Measurements from ENCODE around the gene C1orf226. TPM values are rescaled to one million over a fixed set of nuclear protein-coding genes. Genes with fewer than 3 reads are reported as not detected.

Gene C1orf226
- total RNA-seq, 2 donors from 2014 or later: 3.3 to 11.8 TPM

GRCh38 chr1:162360237-162360873 lies 21.2 kb upstream of the C1orf226 start:
- no peak overlapping the region for H3K27ac ChIP-seq
- H3K4me1 ChIP-seq (ENCODE audit: control insufficient read depth in 1 of 2, low read depth in 2 of 2): no peaks in the 10 kb centered on the region
- H3K4me3 ChIP-seq: no peak overlapping the region
- ATAC-seq (ENCODE audit: insufficient number of reproducible peaks, low FRiP score, low read depth) (no peak), DNase-seq (ENCODE audit: low spot score) (no peak)
- H3K27me3 ChIP-seq (replicated peaks; ENCODE audit: insufficient read depth): no peaks in the 10 kb centered on the region
- TF ChIP-seq CTCF (IDR thresholded peaks at IDR 0.05): no peak
- no peaks in the 10 kb centered on the region for H3K36me3 ChIP-seq
- no peaks in the 10 kb centered on the region for H3K9me3 ChIP-seq

GRCh38 chr1:162360874-162361260 lies 20.7 kb upstream of the C1orf226 start:
- no peak for DNase-seq (ENCODE audit: low spot score)
- no peak overlapping the region for H3K4me3 ChIP-seq
- no peaks in the 10 kb centered on the region for H3K4me1 ChIP-seq (ENCODE audit: control insufficient read depth in 1 of 2, low read depth in 2 of 2)
- no peak for TF ChIP-seq CTCF (IDR thresholded peaks at IDR 0.05)
- no peak overlapping the region for H3K27ac ChIP-seq
- no peaks in the 10 kb centered on the region for H3K36me3 ChIP-seq
- no peaks in the 10 kb centered on the region for H3K27me3 ChIP-seq (replicated peaks; ENCODE audit: insufficient read depth)
- H3K9me3 ChIP-seq: no peaks in the 10 kb centered on the region
- ATAC-seq (ENCODE audit: insufficient number of reproducible peaks, low FRiP score, low read depth): no peak

GRCh38 chr1:162361349-162361748 lies 20.2 kb upstream of the C1orf226 start:
- Histone ChIP-seq H3K9me3 (no peaks in the 10 kb centered on the region), H3K4me3 (no peak overlapping the region), H3K27me3 (replicated peaks; ENCODE audit: insufficient read depth) (no peaks in the 10 kb centered on the region), H3K36me3 (no peaks in the 10 kb centered on the region), H3K4me1 (ENCODE audit: control insufficient read depth in 1 of 2, low read depth in 2 of 2) (no peaks in the 10 kb centered on the region), H3K27ac (no peak overlapping the region)
- TF ChIP-seq CTCF (IDR thresholded peaks at IDR 0.05): no peak
- DNase-seq (ENCODE audit: low spot score) (no peak), ATAC-seq (ENCODE audit: insufficient number of reproducible peaks, low FRiP score, low read depth) (no peak)

GRCh38 chr1:162363823-162364222 lies 17.7 kb upstream of the C1orf226 start:
- DNase-seq (ENCODE audit: low spot score) (no peak), ATAC-seq (ENCODE audit: insufficient number of reproducible peaks, low FRiP score, low read depth) (no peak)
- Histone ChIP-seq H3K27ac (no peak overlapping the region), H3K4me3 (no peak overlapping the region), H3K4me1 (ENCODE audit: control insufficient read depth in 1 of 2, low read depth in 2 of 2) (no peaks in the 10 kb centered on the region), H3K9me3 (no peaks in the 10 kb centered on the region), H3K27me3 (replicated peaks; ENCODE audit: insufficient read depth) (no peaks in the 10 kb centered on the region), H3K36me3 (no peaks in the 10 kb centered on the region)
- TF ChIP-seq CTCF (IDR thresholded peaks at IDR 0.05): no peak

- DNase-seq (ENCODE audit: low spot score) (no peak), ATAC-seq (ENCODE audit: insufficient number of reproducible peaks, low FRiP score, low read depth) (no peak)
- no peak for TF ChIP-seq CTCF (IDR thresholded peaks at IDR 0.05)
- H3K27ac ChIP-seq: no peak overlapping the region
- H3K4me3 ChIP-seq: no peak overlapping the region
- no peaks in the 10 kb centered on the region for H3K9me3 ChIP-seq
- no peaks in the 10 kb centered on the region for H3K4me1 ChIP-seq (ENCODE audit: control insufficient read depth in 1 of 2, low read depth in 2 of 2)
- no peaks in the 10 kb centered on the region for H3K36me3 ChIP-seq
- no peaks in the 10 kb centered on the region for H3K27me3 ChIP-seq (replicated peaks; ENCODE audit: insufficient read depth)
These were observed 17.0 kb upstream of the C1orf226 start for GRCh38 chr1:162364498-162364897.
